AG09319 (cell line): ENCODE data around the gene FKBP15.
"Not testable (repeated sequence)": the region's sequence is repeated elsewhere in the genome, so short reads cannot be mapped to it uniquely, and the experiment has no call there.

Source experiments
- DNase-seq: peaks from one replicate; pipeline ENCODE4 v3.0.0-alpha.2; 2010; ENCODE audit warnings: low read depth; ENCODE audit errors: extremely low read depth
- CTCF ChIP-seq: IDR thresholded peaks from 2 replicates; pipeline ENCODE4 v1.5.1; 2011; ENCODE audit warnings: low read depth, mild to moderate bottlenecking, inconsistent platforms, low read length, moderate library complexity

FKBP15 gene

GRCh38 chr9:113245894-113246293 lies 24.8 kb upstream of the FKBP15 start:
- TF ChIP-seq CTCF: no peak
- DNase-seq: no peak

- no peak for TF ChIP-seq CTCF
- DNase-seq: no peak
These were observed 23.5 kb upstream of the FKBP15 start for GRCh38 chr9:113244556-113244955.

GRCh38 chr9:113241161-113241560 lies 20.1 kb upstream of the FKBP15 start:
- no peak for DNase-seq
- TF ChIP-seq CTCF: no peak

- no peak for DNase-seq
- no peak for TF ChIP-seq CTCF
These were observed 17.8 kb upstream of the FKBP15 start for GRCh38 chr9:113238859-113239232.

GRCh38 chr9:113238202-113238858 lies 17.3 kb upstream of the FKBP15 start:
- TF ChIP-seq CTCF: no peak
- DNase-seq: no peak

- TF ChIP-seq CTCF: no peak
- no peak for DNase-seq
These were observed 15.9 kb upstream of the FKBP15 start for GRCh38 chr9:113237026-113237425.

- DNase-seq: not testable (repeated sequence)
These were observed 14.7 kb upstream of the FKBP15 start for GRCh38 chr9:113235701-113236255.

- no peak for DNase-seq
- TF ChIP-seq CTCF: no peak
These were observed 10.6 kb upstream of the FKBP15 start for GRCh38 chr9:113231701-113232100.
